Type B pancreatic cell (in vitro differentiated cells): ENCODE data around the gene ATP13A2. TPM values are rescaled to one million over a fixed set of nuclear protein-coding genes. Genes with fewer than 3 reads are reported as not detected.

ENCODE experiments used
- DNase-seq: peaks from one replicate; pipeline ENCODE4 v3.0.0; 2021; ENCODE audit warnings: mixed read lengths; ENCODE audit not compliant: unreplicated experiment; ENCODE audit errors: extremely low spot score
- H3K27ac Mint-ChIP-seq: 2 replicates; pipeline ENCODE4 v1.8.0; 2021; ENCODE audit warnings: mild to moderate bottlenecking, mixed read lengths
- H3K27me3 Mint-ChIP-seq: 2 replicates; pipeline ENCODE4 v1.8.0; 2021; ENCODE audit warnings: mixed read lengths
- H3K36me3 Mint-ChIP-seq: 2 replicates; pipeline ENCODE4 v1.8.0; 2021; ENCODE audit warnings: mixed read lengths
- H3K4me1 Mint-ChIP-seq: one replicate; pipeline ENCODE4 v1.8.0; 2021; ENCODE audit warnings: mixed read lengths; ENCODE audit not compliant: unreplicated experiment
- H3K4me3 Mint-ChIP-seq: 2 replicates; pipeline ENCODE4 v1.8.0; 2021; ENCODE audit warnings: mild to moderate bottlenecking, mixed read lengths
- H3K9me3 Mint-ChIP-seq: 2 replicates; pipeline ENCODE4 v1.8.0; 2021; ENCODE audit warnings: mixed read lengths
- CTCF ChIP-seq: fragments of 200-600 bp; sonication (generic); conservative IDR thresholded peaks from 2 replicates; pipeline ENCODE4 v1.5.0; 2021; ENCODE audit warnings: antibody characterized with exemption, mild to moderate bottlenecking
- total RNA-seq: library from RNA; stranded (reverse); gene quantifications from 2 replicates; pipeline ENCODE4 v1.2.1, GENCODE V29; 2021; ENCODE audit warnings: low replicate concordance

The ATP13A2 gene
- total RNA-seq, 1 donor from 2014 or later, result 66.4 TPM

GRCh38 chr1:17040135-17040534 is 28.4 kb upstream of the ATP13A2 start:
- Mint-ChIP-seq H3K4me3 (no peak overlapping the region), H3K27me3 (no peaks in the 10 kb centered on the region), H3K36me3 (peaks cover 24% of the 10 kb centered on the region), H3K4me1 (peaks cover 4% of the 10 kb centered on the region), H3K9me3 (no peaks in the 10 kb centered on the region), H3K27ac (no peak overlapping the region)
- no peak for TF ChIP-seq CTCF
- no peak for DNase-seq

DNA sequence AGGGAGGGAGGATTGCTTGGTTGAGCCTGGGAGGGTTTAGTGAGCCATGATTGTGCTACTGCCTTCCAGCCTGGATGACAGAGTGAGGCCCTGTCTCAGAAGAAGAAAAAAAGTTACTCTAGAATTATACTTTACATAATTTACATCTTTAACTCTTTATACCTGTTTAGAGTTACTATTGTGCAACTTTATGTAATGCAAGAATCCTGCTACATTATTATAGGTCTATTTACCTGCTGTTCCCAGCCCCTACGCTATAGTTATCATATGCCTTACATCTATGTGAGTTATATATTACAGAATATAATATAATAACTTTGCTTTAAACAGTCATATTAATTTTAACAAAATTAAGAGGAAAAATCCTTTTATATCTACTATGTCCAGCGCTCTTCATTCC is 27.8 kb upstream of the ATP13A2 start:
- DNase-seq, result no peak
- H3K27me3 Mint-ChIP-seq, result no peaks in the 10 kb centered on the region
- H3K4me3 Mint-ChIP-seq, result no peak overlapping the region
- H3K27ac Mint-ChIP-seq, result no peak overlapping the region
- H3K36me3 Mint-ChIP-seq, result peaks cover 20% of the 10 kb centered on the region
- TF ChIP-seq CTCF, result no peak
- H3K9me3 Mint-ChIP-seq, result no peaks in the 10 kb centered on the region
- H3K4me1 Mint-ChIP-seq, result no peaks in the 10 kb centered on the region

- no peak overlapping the region for H3K27ac Mint-ChIP-seq
- H3K27me3 Mint-ChIP-seq, result no peaks in the 10 kb centered on the region
- no peaks in the 10 kb centered on the region for H3K4me1 Mint-ChIP-seq
- no peak for DNase-seq
- H3K4me3 Mint-ChIP-seq, result no peak overlapping the region
- TF ChIP-seq CTCF, result no peak
- H3K36me3 Mint-ChIP-seq, result peaks cover 8% of the 10 kb centered on the region
- no peaks in the 10 kb centered on the region for H3K9me3 Mint-ChIP-seq
These were observed 21.8 kb upstream of the ATP13A2 start for GRCh38 chr1:17033481-17033880.

DNA sequence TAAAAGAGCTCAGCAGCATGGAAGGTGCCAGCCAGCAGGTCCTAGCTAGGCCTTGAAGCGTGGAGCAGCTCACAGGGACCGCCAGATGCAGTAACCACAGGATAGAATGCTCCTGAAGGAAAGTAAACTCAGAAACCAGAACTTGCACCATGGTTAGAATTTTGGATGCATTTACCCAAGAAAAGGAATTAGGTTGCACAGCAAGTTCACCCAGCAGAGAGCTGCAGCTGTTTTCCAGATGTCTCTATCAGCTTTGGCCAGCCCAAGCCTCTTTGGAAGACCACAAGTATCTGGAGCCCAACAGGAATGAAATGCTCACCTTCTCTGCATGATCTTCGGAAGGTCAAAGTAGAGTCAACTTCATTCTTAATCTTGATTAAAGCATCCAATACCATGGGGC is 21.0 kb upstream of the ATP13A2 start:
- Mint-ChIP-seq H3K4me3 (no peak overlapping the region), H3K27me3 (no peaks in the 10 kb centered on the region), H3K9me3 (no peaks in the 10 kb centered on the region), H3K4me1 (no peaks in the 10 kb centered on the region), H3K27ac (no peak overlapping the region), H3K36me3 (peaks cover 10% of the 10 kb centered on the region)
- no peak for TF ChIP-seq CTCF
- DNase-seq, result no peak

DNA sequence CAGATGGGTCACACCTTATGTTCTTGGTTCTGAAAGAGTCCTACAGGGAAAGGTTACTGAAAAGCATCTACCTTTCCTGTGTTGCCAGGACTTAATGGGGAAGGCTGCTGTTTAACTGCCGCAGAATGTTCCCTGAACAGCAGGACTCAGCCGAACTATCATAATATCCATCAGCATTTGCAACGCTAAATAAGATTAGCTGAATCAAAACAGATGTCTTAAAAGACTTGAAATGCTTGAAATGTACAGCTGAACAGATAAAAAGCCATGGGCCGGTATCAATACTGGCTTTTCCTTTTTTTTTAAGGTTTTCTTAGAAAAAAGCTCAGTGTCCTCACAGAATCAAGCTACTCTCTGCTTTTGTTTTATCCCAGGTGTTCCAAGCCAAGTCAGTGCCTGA is 19.7 kb upstream of the ATP13A2 start:
- H3K27me3 Mint-ChIP-seq, result no peaks in the 10 kb centered on the region
- no peak overlapping the region for H3K4me3 Mint-ChIP-seq
- H3K36me3 Mint-ChIP-seq, result peaks cover 13% of the 10 kb centered on the region
- DNase-seq, result no peak
- H3K9me3 Mint-ChIP-seq, result no peaks in the 10 kb centered on the region
- H3K27ac Mint-ChIP-seq, result no peak overlapping the region
- H3K4me1 Mint-ChIP-seq, result no peaks in the 10 kb centered on the region
- no peak for TF ChIP-seq CTCF

GRCh38 chr1:17030206-17030605 is 18.5 kb upstream of the ATP13A2 start:
- DNase-seq, result no peak
- H3K27me3 Mint-ChIP-seq, result no peaks in the 10 kb centered on the region
- H3K4me3 Mint-ChIP-seq, result no peak overlapping the region
- no peaks in the 10 kb centered on the region for H3K4me1 Mint-ChIP-seq
- TF ChIP-seq CTCF, result no peak
- no peak overlapping the region for H3K27ac Mint-ChIP-seq
- H3K36me3 Mint-ChIP-seq, result peaks cover 13% of the 10 kb centered on the region
- no peaks in the 10 kb centered on the region for H3K9me3 Mint-ChIP-seq
